Keratinocyte (primary cell): ENCODE data around the gene ACVR2B.

Experiments used
- CTCF ChIP-seq, 3 experiments: IDR thresholded peaks in 1 of 3; conservative IDR thresholded peaks in 1 of 3; optimal IDR thresholded peaks in 1 of 3; 2 replicates in 2 of 3; 3 replicates in 1 of 3; pipeline versions ENCODE3 to v1.5.1; 2011; ENCODE audit warnings: low read length in 3 of 3, mild to moderate bottlenecking in 3 of 3, moderate library complexity in 2 of 3, control low read depth in 1 of 3, inconsistent platforms in 1 of 3; ENCODE audit not compliant: insufficient read depth in 2 of 3; ENCODE audit errors: extremely low read depth in 1 of 3
- EZH2 ChIP-seq: IDR thresholded peaks from one replicate; pipeline ENCODE4 v1.6.1; 2012; ENCODE audit warnings: inconsistent platforms, mild to moderate bottlenecking, low read length, moderate library complexity

GRCh38 chr3:38446812-38447211 lies 6.9 kb upstream of the ACVR2B start:
- TF ChIP-seq CTCF (optimal IDR thresholded peaks at IDR 0.05 in 1 of 3, IDR thresholded peaks at IDR 0.05 in 1 of 3, conservative IDR thresholded peaks at IDR 0.05 in 1 of 3; ENCODE audit: extremely low read depth in 1 of 3, insufficient read depth in 2 of 3, low read length in 3 of 3) (no peak), EZH2 (no peak)
